Hematopoietic multipotent progenitor cell (in vitro differentiated cells): ENCODE measurements around the gene KLC1. TPM values are rescaled to one million over a fixed set of nuclear protein-coding genes. Genes with fewer than 3 reads are reported as not detected.

Experiments
- DNase-seq, 3 donors: peaks; one replicate each; pipeline ENCODE4 v3.0.0-alpha.2; 2011 to 2015; ENCODE audit warnings: low read depth in 2 of 3, low spot score in 2 of 3
- total RNA-seq: library from RNA; depleted of rRNA; stranded (reverse); fragments of >200 nt; gene quantifications from one replicate; pipeline ENCODE4 v1.2.3, GENCODE V29; 2012

The KLC1 gene
- total RNA-seq, 1 donor, result 208 TPM

DNA sequence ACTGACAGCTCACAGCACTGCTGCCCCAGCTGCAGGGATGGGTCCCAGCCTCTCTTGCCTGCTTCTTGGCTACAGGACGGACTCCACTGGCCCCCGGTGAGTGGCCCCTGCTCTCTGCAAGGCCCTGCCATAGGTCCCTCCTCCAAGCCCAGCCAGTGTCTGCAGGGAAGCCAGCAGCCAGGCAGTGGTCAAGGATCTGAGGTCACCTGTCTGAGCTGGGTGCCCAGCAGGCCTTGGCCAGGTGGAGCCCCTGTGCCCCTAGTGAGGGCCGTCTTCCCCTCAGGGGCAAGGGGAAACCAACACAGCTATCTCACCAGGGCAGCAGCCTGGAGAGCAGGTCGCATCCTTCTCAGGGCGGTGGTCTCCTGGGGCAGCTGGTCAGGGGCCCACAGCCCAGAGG lies 73.1 kb downstream of the KLC1 start:
- no peak for DNase-seq

DNA sequence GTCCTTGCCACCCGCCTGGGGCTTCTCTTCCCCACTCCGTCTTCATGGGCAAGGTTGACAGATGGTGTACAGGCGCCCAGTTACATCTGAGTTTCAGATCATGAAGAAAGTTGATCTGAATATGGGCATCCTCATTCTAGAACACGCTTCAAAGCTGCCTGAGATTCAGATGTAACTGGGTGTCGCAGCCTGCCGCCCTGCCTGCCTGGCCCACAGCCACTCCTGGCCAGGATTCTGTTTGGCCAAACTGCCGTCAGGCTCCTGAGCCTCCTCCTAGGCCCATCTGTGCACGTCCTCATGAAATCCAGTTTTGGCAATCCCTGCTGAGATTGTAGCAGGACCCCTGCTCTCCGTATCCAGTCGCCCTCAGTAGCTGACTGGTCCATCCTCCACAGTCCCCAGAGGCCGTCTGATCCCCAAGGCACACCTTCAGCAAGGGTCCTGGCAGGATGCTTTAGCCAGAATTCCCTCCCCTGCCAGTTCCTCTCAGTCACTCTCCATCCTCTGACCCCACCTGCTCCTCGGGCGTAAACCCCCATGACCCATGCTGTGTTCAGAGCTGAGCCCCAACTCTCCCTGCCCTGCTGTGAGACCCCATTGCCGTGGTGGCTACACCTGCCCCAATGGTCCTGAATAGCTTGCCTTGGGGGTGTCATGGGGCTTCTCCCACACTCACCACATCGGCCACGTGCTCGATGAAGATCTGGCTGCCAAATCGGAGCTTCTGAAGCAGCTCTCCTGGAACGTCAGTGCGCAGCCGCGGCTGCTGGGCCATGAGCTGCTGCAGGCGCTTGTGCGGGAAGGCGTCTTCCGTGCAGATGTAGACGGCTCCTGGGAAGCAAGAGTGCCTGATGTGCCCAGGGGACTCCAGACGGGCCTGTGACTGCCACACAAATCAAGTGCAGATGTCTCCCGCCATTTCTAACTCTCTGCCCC lies 73.8 kb downstream of the KLC1 start:
- DNase-seq, result no peak

DNA sequence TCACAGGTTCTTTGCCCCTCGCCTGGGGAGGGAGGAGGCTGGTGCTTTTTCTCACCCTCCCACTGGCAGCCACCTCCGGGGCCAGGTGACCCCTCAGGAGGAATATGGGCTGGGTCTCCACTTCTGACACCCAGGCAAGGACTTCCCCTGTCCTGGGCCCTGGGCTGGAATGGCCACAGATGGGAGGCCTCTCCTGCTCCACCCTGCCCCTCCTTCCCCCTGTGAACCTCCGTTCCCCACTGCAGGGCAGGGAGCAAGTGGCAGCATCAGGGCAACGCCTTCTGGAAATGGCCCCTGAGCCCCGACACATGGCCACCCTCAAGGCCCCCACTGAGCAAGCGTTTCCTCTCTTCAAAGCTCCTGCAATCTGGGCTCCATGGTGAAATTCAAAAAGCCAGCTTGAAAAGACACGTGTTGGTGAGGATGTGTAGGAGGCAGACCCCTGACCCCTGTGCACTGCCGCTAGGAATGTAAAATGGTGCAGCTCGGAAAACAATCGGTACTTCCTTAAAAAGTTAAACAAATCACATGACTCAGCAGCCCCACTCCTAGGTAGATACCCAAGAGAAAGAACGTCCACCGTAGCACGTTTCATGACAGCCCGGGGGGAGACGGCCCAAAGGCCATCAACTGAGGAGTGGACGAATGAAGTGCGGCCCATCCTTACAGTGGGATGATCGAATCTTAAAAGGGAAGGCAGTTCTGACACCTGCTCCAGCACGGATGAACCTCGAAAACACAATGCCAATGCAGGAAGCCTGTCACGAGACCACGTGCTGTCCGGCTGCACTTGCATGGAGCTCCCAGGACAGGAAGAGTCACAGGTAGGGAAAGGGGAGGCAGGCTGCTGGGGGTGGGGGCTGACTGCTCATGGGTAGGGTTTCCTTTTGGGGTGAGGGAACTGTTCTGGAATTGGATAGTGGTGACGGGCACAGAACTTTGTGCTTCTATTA lies 74.7 kb downstream of the KLC1 start:
- peak in 1 of 3 donors; percentile 28 for DNase-seq

DNA sequence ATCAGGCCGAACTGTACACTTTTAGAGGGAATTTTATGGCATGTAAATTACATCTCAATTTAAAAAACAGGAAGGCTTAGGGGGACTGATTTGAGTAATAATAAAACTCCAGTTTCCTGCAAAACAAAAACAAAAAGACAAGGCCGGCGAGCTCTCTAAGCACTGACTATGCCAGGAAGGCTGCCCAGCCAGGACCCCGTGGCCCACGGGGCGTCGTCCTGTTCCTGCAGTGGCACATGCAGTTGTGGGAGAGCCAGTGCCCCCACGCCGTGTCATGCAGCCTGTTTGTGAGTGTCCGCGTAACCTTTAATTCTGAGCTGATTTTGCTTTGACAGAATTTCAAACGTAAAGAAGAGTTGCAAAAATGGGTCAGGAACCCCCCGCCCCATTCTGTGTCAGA lies 75.7 kb downstream of the KLC1 start:
- DNase-seq, result no peak

DNA sequence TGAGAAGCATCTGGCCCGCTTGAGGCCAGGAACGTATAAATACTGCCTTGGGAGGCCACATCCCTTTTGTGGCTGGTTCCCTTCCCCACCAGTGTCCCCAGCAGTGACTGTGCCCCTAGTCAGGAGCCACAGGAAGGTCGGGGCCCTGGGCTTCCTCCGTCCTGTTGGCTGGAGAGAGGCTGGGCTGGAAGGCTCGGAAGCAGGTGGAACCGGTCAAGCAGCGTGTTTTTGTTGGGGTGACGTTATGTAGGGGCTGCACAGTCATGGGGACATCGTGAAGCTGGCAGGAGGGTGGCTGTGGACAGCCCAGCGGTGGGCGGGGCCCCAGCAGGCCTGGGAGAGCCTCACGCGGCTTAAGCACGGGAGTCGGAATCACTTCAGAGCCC lies 76.1 kb downstream of the KLC1 start:
- peak in 2 of 3 donors; percentile 62 to 70 for DNase-seq

DNA sequence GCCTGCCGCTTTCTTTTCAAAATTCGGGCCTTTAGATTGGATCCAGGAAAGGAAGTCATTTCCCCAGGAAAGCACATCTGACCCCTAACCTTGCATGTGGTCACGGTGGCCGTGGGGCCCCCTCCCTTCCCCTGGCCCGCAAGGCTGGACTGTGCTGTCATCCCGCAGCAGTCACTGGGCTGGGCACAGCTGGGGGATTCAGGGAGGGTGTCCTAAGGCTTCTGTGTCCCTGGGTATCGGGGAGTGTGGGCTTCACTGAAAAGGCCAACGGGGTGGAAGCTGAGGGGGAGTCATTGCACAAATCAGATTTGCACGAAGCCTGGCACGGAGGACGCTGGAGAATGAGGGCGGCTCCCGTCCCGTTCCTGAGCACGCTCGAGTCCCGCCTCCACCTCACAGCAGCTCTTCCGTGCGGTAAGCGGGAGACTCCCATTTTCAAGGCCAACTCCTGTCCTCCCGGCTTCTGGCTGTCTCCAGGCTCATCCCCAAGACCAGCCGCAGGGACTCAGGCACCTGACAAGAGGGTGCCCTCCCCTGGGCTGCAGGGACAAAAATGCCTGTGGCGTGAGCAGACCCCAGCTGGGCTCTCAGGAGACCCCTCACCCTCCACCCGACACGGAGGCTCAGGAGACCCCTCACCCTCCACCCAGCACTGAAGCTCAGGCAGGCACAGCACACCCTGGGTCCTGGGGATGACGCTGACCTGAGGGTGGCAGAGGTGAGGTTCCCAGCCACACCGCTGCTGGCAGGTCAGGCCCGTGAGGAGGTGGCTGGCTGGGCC lies 76.7 kb downstream of the KLC1 start:
- no peak for DNase-seq

DNA sequence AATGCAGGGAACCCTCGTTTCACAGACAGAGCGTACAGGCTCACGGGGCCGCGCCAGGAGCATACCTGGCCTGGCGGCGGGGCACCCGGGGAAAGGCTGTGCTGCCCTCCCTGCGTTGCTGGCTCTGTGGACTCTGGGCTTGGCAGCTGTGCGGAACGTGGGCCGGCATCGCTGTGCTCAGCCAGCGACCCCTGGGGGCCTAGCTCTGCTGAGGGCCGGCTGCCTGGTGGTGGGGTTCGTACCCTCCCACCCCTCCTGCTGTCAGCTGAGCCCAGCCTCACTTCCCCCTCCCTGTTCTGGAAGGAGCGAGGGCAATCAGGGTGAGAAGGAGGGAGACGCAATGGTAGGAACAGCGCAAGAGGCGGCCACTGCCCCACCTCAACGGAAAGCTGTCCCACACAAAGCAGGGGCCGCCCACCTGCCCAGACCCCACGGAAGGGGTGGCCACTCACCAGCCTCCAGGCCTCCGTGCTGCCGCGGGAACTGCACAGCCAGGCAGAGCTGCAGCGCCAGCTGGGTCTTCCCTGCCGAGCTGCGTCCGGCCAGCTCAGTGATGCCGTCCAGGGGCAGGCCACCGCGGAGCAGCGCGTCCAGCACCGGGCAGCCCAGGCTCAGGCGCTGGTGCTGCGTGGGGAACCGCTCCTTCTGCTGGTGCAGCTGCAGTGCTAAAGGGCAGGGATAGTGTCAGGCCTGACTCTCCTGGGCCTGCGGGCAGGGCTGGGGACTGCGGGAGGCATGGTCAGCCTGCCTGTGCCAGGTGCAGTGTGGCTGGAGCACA lies 77.7 kb downstream of the KLC1 start:
- DNase-seq, result no peak

DNA sequence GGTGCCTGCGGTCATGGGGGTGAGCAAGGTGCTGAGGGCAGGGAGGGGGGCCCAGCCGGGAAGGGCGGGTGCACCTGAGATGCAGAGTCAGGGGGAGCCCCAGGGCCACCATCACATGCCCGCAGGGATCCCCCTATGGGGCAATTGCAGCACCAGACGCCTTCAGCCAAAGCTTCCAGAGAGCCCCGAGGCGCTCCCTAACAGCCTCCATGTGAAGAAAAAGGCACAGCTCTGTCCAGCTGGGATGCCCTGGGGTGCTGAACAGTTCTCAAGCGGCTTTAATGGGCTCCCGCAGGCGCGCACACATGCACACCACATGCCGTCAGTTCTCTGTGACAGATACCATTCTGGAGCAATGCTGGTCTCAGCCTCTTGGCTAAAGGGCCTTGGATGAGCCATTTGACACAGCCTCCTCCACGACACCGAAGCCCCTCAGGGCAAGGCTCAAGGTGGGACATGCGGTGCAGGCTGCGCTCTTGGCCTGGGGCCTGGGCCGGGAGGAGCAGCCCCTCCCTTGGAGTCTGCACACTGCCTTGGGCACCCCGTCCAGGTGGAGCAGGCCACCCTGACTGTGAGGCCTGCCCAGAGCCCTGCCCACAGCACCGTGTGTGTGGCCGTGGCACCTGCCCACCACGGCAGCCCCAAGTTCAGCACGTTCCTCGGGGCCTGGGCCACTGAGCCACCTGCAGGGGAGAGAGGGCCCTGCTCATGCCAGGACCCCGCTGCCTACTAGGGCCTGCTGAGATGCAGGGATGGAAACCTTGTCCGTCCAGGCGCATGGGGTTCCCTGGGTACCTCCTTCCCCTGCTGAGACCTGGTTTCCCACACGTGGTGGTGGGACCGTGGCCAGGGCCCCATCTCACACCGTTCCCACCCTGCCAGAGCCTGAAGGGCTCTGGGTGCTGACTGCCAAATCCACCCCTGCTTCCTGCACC lies 78.6 kb downstream of the KLC1 start:
- no peak for DNase-seq

DNA sequence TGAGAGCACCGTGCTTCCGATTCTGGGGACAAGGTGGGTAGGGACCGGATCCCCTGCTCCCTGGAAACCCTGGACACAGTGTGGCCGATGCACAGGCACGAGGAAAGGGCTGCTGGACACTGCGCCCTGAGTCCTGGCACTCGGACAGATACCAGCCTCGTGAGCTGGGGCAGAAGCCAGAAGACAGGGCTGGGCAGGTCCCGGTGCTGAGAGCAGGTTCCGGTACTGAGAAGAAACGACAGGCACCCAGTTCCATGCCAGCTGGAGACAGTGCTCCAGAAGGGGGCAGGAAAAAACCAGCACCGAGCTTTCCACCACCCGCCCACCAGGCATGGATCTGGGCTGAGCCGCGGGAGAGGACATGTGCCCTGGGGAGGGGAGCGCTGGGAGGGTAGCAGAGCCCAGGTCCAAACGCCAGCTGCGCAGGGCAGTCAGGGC lies 79.8 kb downstream of the KLC1 start:
- DNase-seq, result no peak

DNA sequence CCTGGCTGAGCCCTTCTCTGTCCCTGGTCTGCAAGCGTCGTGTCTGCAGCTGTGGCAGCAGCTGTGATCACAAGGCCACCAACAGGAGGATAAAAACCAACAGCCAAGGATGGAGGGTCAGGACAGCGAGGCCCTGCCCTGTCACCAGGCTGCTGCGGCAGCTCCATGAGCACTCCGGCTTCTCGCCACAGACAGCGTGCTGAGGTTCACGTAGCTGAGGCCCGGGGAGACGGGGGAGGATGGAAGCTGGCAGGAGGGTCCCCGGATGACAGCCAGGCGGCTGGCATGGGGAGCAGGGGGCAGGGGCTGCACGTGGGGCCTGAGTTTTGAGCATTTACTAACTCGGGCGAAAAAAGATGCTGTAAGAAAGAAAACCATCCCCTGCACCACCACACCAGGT lies 80.8 kb downstream of the KLC1 start:
- DNase-seq, result no peak

DNA sequence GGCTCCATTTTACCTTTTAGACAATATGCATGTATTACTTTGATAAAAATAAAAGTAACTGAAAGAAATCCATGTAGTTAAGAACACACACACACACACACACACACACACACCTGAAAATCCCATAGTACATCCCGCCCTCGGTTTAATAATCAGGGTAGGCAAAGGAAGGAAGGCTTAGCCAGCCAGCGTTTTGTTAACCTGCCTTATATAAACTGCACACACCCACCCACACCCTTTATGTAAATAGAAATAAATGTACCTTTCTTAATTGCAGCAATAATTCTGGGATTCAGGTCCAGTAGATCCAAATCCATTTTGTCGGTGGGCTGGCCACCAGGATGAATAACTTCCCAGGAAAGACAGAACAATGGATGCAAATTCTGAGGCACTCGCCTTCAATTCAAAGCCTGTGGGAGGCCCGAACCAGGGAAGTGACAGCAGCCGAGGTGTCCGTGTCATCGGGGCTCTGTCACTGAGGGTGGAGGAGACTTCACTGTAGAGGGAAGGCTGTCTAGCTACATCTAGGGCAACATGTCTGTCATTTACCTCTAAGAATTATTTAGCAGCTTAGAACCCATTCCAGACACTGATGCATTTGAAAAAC lies 81.9 kb downstream of the KLC1 start:
- DNase-seq, result no peak

DNA sequence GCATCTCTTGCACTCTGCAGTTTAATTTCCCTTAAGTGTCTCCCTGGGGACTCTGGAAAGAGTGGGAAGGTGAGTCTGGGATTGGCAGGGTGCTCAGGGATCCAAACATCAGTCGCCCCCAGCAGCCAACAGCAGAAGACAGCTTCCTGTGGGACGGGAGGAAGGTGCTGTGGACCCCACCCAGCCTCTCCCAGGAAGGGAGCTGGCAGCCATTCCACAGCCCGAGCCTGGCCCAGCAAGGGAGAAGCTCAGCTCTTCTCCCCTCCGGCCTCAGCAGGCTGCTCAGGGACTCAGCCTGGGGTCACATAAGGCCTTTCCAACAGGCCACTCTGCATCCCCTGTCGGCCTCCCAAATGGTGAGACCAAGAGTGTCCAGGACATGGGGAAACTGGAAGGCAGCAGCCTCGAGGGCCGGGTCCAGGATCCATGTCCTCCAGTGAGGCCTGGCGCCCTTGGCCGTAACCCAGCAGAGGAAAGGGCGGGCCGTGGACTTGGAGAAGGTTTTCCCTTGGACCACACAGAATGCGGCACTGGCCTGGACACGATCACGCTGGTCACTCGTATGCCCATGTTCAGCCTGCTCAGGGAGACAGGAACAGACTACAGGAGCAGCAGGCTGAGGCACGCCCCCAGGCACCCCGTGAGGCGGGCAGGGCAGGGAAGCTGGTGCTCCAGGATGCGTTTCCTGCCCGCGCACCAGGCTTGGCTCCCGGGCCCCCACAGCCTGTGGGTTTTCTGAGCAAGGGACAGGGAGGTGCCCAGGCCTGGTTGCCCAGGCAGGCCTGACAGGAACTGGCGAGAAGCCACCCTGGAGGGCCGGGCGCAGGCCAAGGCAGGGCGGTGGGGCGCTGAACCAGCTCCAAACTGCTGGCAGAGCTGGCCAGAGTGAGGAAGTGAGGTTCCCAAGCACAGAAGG lies 82.8 kb downstream of the KLC1 start:
- no peak for DNase-seq

DNA sequence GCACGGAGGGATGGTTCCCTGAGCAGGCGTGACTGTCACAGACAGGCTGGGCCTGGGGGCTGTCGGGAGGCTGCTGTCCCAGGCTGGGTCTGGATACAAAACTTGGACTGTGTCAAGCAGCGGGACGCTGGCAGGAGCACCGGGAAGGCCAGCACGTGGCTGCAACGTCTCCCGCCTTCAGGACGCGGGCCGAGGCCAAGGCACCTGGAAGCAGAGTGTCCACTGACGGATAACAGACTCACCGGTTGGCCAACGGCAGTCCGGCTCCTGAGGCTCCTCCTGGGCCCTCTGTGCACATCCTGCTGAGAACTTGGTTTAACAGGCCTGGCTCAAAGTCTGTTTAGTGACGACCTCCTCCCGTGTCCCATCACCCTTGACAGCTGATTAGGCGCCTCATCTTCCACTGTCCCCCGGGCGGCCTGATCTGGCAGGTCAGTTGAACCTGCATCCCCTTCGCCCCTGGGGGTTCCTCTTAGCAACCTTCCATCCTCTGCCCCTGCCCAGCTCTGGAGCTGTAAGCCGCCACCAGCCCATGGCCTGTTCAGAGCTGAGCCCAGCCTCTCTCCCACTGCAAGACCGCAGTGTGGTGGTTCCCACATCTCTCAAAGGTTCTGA lies 83.7 kb downstream of the KLC1 start:
- no peak for DNase-seq

DNA sequence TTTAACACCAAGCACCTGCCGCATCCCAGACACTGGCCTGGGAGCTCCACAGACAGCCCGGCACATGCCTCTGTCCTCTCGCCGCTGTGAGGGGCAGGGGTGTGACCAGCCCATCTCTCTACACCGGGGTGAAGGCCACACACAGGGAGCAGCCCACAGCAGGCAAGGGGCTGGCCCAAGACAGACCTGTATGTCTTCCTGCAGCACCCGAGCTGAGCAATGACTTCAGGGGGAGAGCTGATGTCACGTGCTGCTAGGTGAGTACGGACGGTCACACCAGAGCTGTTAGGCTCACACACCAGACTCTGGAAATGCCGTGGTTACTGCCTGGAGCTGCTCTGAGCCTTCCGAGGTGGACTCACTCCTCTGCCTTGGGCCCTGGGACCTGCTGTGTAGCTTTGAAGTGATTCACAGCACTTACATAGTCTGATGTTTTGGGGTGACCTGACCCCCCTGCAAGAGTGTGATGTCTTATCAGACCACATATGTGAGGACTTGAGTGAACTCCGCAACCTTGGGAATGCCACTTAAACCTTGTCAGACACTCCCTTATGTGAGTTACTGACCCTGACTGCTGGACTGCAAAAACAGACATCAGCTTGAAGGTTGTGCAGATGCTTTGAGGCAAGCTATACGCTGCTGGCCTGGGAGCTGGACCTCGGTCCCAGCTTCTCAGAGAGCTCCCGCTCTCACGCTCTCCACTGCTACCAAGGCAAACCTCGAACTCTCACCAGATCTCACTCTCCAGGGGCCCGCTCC lies 84.5 kb downstream of the KLC1 start:
- no peak for DNase-seq

DNA sequence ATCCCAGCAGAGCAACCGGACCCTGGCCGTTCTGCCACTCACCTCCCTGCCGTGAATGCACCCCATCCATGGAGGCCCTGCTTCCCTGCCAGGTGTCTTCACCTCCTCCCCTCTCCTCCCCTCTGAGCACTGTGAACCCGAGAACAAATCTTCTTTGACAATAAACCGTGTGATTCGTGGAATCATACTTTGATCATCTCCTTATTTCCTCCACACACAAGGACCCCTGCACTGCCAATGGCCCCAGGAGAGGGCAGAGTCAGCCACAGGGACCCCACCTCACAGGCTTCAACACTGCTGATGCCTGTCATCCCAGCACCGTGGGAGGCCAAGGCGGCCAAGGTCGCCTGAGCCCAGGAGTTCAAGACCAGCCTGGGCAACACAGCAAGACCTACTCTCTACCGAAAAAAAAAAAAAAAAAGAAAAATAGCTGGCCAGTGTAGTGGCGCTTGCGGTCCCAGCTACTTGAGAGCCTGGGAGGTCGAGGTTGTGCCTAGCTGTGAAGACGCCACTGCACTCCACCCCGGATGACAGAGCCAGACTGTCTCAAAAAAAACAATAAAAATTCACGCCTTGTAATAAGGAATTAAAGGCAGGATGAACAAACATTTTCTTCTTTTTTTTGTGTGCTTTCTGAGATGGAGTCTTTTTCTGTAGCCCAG lies 85.2 kb downstream of the KLC1 start:
- DNase-seq, result no peak
